ENCODE measurements around the gene PSD2. TPM values are rescaled to one million over a fixed set of nuclear protein-coding genes. Genes with fewer than 3 reads are reported as not detected.

Gene PSD2
- not detected for total RNA-seq

- no peak for DNase-seq
These were observed at the start of gene PSD2 for GRCh38 chr5:139795074-139796001. Gene PSD2 (plus strand): TSS chr5:139795808. CDS start chr5:139809441, 13,633 bp downstream.

GRCh38 chr5:139746691-139747582 lies 48.7 kb upstream of the PSD2 start:
- peak; percentile 58 for DNase-seq

- DNase-seq = peak; percentile 23
These were observed 47.8 kb upstream of the PSD2 start for GRCh38 chr5:139747583-139748504.

- no peak for DNase-seq
These were observed 47.1 kb upstream of the PSD2 start for GRCh38 chr5:139748505-139748826.

- no peak for DNase-seq
These were observed 46.4 kb upstream of the PSD2 start for GRCh38 chr5:139749242-139749641.

GRCh38 chr5:139751236-139751635 lies 44.4 kb upstream of the PSD2 start:
- DNase-seq = no peak

GRCh38 chr5:139752506-139753473 lies 42.8 kb upstream of the PSD2 start:
- DNase-seq = no peak

- no peak for DNase-seq
These were observed 39.5 kb upstream of the PSD2 start for GRCh38 chr5:139755892-139756671.

GRCh38 chr5:139756971-139757370 lies 38.6 kb upstream of the PSD2 start:
- no peak for DNase-seq

- no peak for DNase-seq
These were observed 37.7 kb upstream of the PSD2 start for GRCh38 chr5:139757727-139758509.

- DNase-seq = no peak
These were observed 37.0 kb upstream of the PSD2 start for GRCh38 chr5:139758510-139759075.

- no peak for DNase-seq
These were observed 36.3 kb upstream of the PSD2 start for GRCh38 chr5:139759219-139759721.

- no peak for DNase-seq
These were observed 35.2 kb upstream of the PSD2 start for GRCh38 chr5:139760066-139761056.

GRCh38 chr5:139761057-139761450 lies 34.6 kb upstream of the PSD2 start:
- DNase-seq = no peak

GRCh38 chr5:139761501-139761900 lies 34.1 kb upstream of the PSD2 start:
- DNase-seq = no peak

- DNase-seq = no peak
These were observed 32.9 kb upstream of the PSD2 start for GRCh38 chr5:139762615-139763170.

- no peak for DNase-seq
These were observed 32.2 kb upstream of the PSD2 start for GRCh38 chr5:139763280-139763929.
